NCI-H2196 treated with DMSO at 0.1 percent for 48 hours (cell line): ENCODE results near the gene SRRM1.
A peak's percentile ranks its signal among the peaks of the same experiment; 100 is the strongest.
"Not testable (repeated sequence)": the region's sequence is repeated elsewhere in the genome, so short reads cannot be mapped to it uniquely, and the experiment has no call there.

Experiments
- DNase-seq: peaks from one replicate; lab custom pipeline; 2025; ENCODE audit not compliant: unreplicated experiment; lab: John Stamatoyannopoulos, UW

Gene SRRM1

DNA sequence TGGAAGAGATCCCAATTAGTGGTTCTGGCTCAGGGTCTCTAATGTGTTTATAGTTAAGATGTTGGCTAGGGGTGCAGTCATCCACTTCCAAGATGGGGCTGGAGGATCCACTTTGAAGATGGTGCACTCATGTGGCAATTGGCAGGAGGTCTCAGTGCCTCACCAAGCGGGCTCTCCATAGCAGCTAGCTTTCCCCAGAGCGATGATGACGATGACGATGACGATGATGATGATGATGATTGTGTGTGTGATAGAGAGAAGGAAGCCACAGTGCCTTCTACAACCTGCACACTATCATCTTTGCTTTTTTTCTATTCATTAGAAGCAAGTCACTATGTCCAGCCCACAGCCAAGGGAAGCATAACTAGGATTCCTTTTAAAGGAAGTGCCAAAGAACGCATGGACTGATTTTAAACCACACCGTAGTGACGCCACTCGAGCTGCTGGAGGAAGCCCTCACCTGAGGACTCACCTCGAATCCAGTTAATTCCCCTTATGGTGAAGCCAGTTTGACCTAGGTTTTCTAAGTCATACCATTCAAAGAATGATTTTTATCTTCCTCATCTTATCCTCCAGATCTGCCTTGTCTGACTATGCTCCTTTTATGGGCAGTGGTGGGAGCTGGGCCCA, 49.4 kb downstream of the SRRM1 start:
- no peak for DNase-seq

DNA sequence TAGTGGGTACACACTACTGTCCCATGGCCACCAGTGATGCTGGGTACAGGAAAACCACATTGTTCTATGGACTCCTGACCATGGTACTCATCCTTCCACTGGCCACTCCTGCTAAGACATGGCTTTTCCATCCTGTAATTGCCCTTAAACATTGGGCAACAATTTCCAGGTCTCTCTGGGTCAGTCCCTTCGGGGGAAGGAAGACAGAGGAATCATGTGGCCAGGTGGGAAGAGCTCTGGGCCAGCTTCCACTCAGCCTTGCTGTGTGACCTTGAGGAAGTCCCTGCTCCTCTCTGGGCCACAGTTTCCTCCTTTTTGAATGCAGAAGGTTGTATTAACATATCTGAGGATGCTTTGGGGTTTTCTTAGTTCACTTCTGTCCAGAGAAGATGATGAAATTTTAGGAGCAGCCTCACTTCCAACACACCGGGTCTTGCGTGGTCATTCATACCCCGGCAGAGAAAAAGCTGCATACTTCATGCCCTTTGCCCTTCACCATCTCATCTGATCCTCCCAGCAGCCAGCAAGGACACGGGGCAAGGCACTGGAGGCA, 50.8 kb downstream of the SRRM1 start:
- DNase-seq, result no peak

- DNase-seq, result no peak
Measured at GRCh38 chr1:24694380-24694843, 51.3 kb downstream of the SRRM1 start.

DNA sequence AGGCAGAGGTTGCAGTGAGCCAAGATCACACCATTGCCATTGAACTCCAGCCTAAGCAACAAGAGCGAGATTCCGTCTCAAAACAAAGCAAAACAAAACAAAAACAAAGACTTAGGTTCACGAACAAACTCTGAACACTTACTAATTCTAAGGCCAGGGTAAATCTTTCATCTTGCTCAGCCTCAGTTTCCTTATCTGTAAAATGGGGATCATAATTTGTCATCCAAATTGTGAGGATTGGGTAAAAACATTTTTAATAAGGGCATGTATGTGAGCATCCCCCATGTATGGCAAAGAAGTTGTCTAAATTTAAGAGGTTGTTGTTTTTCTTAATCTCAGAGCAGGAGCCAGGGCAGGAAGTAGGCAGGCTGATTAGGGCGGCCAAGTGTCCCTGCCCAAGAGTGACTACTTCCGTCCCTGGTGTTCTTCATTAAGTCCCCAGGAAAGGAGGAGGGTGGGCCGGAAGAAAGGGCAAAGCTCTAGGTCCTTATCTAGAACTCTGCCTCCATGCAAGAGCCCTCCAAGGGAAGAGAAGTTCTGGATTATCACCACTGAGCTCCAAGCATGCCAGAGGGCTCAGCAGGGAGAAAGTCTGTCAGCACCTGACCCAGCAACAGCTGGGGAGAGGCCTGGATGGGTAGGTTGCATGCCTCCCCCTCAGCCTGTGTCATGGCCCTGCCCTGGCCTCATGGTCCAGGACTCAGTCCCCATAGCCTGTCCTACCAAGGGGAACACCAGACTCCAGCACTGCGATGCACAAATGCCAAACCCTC, 52.3 kb downstream of the SRRM1 start:
- DNase-seq, result no peak

DNA sequence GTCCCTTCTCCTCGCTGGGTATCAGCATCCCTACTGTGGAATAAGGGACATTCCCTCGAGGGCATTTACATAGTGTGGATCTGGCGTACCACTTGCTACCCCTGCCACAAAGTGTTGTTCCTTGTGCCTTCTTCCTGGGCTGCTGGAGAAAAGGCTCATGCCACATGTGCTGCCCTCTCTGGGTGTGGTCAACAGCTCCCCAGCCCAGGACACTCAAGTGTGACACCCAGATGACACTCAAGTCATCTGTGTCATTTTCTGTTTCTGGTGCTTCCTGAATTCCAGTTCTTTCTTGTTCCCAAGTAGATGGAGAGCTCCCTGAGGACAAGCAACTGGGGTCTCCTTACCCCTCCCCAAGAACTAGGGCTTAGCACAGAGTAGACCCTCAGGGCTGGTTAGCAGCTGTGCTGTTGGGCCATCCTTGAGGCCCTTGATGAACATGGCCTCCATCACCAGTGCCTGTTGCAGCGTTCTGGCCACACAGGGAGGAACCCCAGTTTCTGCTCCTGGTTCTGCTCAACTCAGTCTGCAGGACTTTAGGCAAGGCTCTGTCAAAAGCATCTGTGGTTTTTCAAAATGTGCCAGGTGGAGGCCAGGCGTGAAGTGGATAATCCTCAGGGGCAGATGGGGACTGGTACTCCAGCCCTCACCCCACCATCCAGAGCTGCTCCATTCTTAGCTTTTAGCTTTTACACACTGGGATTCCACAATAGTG, 53.1 kb downstream of the SRRM1 start:
- DNase-seq, result no peak

DNA sequence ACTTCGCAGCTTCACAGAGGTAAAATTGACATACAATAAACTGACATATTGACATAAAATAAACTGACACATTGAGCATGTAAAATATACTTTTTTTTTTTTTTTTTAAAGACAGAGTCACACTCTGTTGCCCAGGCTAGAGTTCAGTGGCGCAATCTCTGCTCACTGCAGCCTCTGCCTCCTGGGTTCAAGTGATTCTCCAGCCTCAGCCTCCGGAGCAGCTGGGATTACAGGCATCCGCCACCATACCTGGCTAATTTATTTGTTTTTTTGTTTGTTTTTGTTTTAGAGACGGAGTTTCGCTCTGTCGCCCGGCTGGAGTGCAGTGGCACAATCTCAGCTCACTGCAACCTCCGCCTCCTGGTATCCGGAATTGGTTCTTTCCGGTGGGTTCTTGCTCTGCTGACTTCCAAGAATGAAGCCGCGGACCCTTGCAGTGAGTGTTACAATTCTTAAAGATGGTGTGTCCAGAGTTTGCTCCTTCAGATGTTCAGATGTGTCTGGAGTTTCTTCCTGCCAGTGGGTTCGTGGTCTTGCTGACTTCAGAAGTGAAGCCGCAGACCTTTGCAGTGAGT, 53.7 kb downstream of the SRRM1 start:
- DNase-seq, result no peak

DNA sequence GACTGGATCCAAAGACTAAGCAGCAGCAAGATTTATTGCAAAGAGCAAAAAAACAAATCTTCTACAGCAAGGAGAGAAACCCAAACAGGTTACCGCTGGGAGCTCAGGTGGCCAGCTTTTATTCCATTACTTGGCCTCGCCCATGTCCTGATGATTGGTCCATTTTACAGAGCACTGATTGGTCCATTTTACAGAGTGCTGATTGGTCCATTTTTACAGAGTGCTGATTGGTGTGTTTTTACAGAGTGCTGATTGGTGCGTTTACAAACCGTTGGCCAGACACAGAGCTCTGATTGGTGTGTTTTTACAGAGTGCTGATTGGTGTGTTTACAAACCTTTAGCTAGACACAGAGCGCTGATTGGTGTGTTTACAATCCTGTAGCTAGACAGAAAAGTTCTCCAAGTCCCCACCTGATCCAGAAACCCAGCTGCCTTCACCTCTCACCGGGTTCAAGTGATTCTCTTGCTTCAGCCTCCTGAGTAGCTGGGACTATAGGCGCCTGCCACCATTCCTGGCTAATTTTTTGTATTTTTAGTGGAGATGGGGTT, 54.4 kb downstream of the SRRM1 start:
- DNase-seq, result not testable (repeated sequence)

DNA sequence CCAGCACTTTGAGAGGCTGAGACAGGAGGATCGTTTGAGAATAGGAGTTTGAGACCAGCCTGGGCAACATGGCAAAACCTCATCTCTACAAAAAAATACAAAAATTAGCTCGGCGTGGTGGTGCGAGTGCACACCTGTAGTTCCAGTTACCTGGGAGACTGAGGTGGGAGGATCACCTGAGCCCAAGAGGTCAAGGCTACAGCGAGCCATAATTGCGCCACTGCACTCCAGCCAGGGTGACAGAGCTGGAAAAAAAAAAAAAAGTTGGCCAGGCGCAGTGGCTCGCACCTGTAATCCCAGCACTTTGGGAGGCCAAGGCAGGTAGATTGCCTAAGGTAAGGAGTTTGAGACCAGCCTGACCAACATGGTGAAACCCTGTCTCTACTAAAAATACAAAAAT, 55.2 kb downstream of the SRRM1 start:
- DNase-seq, result not testable (repeated sequence)

- DNase-seq, result no peak
Measured at GRCh38 chr1:24699628-24700027, 56.5 kb downstream of the SRRM1 start.

DNA sequence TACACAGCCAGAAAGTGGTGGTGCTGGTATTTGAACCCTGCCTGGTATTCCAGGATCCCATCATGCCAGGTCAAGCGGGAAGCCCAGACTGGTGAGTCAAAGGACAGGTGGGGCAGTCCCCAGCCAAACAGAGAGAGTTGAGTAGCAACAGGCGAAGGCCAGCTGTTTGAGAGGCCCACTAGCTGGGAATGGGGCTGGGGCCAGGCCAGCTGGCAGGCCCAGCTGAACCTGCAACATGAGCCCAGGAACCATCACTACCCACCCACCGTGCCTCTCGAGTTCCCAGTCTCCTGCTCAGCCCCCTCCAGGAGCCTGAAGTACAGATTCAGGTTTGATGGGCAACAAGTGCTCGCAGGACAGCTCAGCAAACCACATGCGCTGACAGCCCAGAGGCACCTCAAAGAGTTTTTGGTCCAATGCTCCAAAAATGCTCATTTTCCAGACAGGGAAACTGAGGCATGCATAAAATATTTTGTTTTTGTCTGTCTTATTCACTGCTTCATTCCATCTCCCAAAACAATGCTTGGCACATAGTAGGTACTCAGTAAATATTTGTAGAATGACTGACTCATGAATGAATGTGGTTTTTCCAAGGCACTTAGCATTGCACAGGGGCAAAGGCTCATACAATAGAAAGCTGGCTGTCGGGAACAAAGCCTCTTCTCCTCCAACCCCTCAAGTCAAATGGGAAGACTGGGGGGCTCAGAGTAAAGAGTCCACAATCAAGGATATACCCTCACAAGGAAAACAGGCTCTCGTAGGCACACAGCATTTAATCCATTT, 59.6 kb downstream of the SRRM1 start:
- DNase-seq, result peak; percentile 69

DNA sequence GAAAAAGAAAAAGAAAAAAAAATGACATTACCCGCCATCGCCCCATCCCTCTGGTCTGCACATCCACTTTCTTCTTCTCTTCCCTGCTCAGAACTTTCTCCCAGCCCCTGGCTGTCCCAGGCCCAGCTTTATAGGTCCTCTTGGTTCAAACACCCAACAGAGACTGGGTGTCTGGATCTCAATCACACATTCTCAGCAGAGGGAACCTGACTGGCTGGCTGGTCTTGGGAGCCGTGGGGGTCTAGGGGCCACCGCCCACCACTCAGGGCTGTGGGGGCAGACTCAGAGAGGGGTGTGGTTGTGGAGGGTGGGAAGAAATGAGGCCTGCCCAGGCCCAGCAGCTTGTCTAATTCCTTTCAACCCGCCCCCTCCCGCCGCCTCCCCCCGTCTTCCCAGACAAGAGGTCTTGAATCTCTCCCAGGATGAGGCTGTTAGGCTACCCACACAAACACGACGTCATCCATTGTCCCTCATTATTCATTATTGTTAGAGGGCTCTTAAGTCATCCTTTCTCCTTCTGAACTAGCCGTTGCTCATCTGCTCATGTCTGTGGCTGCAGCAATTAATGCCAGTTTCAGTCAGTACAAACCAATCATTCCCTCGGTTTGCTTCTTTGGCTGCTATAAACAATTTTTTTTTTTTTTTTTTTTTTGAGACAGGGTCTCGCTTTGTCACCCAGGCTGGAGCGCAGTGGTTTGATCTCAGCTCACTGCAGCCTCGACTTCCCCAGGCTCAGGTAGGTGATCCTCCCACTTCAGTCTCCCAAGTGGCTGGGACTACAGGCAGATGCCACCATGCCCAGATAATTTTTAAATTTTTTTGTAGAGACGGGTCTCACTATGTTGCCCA, 61.5 kb downstream of the SRRM1 start:
- DNase-seq, result peak; percentile 42

GRCh38 chr1:24705260-24706073, 62.4 kb downstream of the SRRM1 start:
- peak; percentile 95 for DNase-seq

- DNase-seq, result not testable (repeated sequence)
Measured at GRCh38 chr1:24706074-24706389, 62.9 kb downstream of the SRRM1 start.

GRCh38 chr1:24707687-24708086, 64.6 kb downstream of the SRRM1 start:
- no peak for DNase-seq

GRCh38 chr1:24708938-24709337, 65.8 kb downstream of the SRRM1 start:
- no peak for DNase-seq

DNA sequence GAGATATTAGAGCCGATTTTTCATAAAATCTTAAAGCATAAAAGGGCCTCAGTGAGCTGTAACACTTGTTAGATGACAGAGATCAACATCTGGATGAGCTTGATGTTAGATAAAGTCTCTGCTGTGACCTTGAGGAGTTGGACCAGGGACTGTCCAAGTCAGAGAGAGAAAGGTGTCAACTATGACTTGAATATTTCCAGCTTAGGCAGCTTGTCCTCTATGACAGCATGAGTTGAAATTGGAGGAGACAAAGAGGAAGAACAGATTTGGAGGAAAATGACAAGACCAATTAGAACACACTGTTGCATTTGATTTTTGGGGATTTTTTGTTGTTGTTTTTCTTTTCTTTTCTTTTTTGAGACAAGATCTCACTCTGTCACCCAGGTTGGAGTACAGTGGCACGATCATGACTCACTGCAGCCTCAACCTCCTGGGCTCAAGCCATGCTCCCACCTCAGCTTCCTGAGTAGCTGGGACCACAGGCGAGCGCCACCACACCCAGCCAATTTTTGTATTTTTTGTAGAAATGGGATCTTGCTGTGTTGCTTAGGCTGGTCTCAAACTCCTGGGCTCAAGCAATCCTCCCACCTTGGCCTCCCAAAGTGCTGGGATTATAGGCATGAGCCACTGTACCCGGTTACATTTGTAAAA, 66.8 kb downstream of the SRRM1 start:
- DNase-seq, result no peak

DNA sequence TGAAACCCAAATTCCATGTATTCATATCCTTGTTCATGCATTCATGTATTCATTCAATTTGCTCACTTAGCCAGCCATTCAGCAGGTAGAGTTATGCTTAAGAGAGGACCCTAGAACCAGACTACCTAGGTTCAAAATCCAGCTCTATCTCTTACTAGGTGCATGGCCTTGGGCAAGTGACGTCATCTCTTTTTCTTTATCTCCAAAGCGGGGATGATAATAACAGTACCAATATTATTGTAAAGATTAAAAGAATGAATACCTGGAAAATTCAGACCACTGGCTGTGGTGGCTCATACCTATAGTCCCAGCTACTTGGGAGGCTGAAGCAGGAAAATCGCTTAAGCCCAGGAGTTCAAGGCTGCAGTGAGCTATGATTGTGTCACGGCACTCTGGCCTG, 68.2 kb downstream of the SRRM1 start:
- DNase-seq, result no peak

DNA sequence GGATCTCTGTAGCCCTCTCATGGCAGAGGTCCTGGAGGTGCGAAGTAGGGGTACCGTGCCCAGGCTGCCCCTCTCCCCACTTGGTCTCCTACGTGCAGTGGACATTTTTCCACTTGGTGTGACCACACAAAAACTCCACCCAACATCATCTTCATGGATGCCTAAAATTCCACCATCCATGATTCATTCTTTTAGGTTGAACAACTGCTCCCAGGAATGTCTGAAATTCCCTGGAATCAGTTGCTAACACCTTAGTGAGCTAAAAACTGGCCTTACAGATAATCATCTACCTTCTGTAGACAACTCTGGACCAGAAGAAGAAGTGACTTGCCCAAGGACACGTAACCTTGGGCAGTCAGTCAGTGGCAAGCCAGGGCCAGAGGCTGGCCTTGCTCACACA, 70.1 kb downstream of the SRRM1 start:
- DNase-seq, result no peak
